GM12891 (cell line): ENCODE results near the gene RECQL.

Experiments
- DNase-seq: peaks from one replicate; pipeline ENCODE4 v3.0.0; 2011; ENCODE audit warnings: low spot score; ENCODE audit not compliant: insufficient read length
- FAIRE-seq: peaks from 2 replicates; lab custom pipeline; 2011; peaks lifted over from hg19 to GRCh38; lab: Jason Lieb, UNC
- PAX5 ChIP-seq: IDR thresholded peaks from 2 replicates; pipeline ENCODE4 v1.6.1; 2011; ENCODE audit warnings: low read length, moderate library complexity, mild to moderate bottlenecking; ENCODE audit not compliant: insufficient read depth, severe bottlenecking
- POLR2A ChIP-seq: IDR thresholded peaks from 2 replicates; pipeline ENCODE4 v1.6.1; 2011; ENCODE audit warnings: low read depth, low read length, control low read depth
- POLR2AphosphoS5 ChIP-seq: IDR thresholded peaks from 2 replicates; pipeline ENCODE4 v1.6.1; 2011; ENCODE audit warnings: low read depth, low read length, control low read depth
- POU2F2 ChIP-seq: IDR thresholded peaks from 2 replicates; pipeline ENCODE4 v1.6.1; 2011; ENCODE audit warnings: low read depth, mild to moderate bottlenecking, control low read depth, low read length, moderate library complexity
- SPI1 ChIP-seq: IDR thresholded peaks from 2 replicates; pipeline ENCODE4 v1.6.1; 2011; ENCODE audit warnings: low read depth, low read length, control low read depth
- TAF1 ChIP-seq: IDR thresholded peaks from 2 replicates; pipeline ENCODE4 v1.6.1; 2011; ENCODE audit warnings: low read depth, low read length, control low read depth

RECQL gene

GRCh38 chr12:21527451-21528180, 26.2 kb upstream of the RECQL start:
- DNase-seq, result peak; percentile 41
- FAIRE-seq, result peak; percentile 86
- TF ChIP-seq POLR2A (no peak), PAX5 (no peak), SPI1 (no peak), POU2F2 (no peak), TAF1 (no peak), POLR2AphosphoS5 (no peak)

GRCh38 chr12:21526721-21527345, 25.4 kb upstream of the RECQL start:
- DNase-seq (no peak), FAIRE-seq (no peak)
- no peak for TF ChIP-seq POU2F2
- no peak for TF ChIP-seq TAF1
- no peak for TF ChIP-seq PAX5
- no peak for TF ChIP-seq POLR2AphosphoS5
- no peak for TF ChIP-seq SPI1
- TF ChIP-seq POLR2A, result no peak

DNA sequence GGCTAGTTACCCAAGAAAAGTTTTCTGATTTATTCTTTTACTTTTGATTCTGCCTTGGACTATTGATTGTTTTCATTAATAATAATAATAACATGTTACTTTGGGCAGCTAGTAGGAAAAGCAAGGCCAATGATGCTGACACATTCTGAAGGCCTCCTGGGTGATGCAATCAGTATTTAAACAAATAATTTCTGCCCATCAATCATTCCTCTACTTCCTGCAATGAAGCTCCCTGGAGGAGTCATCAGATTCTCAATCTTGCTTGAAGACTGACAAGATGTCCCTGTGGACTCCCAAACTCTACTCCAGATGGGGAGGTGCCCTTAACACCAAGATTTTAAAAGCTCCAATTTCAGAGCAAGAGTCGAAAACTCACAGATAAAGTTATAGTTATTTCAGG, 24.6 kb upstream of the RECQL start, which contains the start of gene SPX:
SPX (plus strand) TSS at position 244 of the 400 bp plus-strand sequence. CDS start 177 bp downstream, outside the sequence.
- DNase-seq, result no peak
- no peak for FAIRE-seq

DNA sequence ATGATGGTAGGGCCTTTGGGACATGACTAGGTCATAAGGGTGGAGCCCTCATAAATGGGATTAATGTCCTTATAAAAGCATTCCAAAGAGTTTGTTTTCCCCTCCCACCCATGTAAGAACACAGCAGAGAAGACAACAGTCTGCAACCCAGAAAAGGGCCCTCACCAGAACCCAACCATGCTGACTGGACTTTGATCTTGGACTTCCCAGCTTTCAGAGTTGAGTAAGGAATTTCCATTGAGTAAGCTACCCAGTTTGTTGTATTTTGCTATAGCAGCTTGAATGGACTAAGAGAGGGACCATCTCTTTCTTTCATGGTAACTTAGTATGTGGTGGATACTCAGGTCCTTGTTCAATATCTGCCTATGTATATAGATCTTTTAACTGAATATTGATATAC, 21.7 kb upstream of the RECQL start:
- TF ChIP-seq POLR2AphosphoS5 (no peak), PAX5 (no peak), TAF1 (no peak), POLR2A (no peak), POU2F2 (no peak), SPI1 (no peak)
- no peak for FAIRE-seq
- DNase-seq, result no peak

More for the DNA sequence above, 24.6 kb upstream of the RECQL start, which contains the start of gene SPX:
- TF ChIP-seq POU2F2 (no peak), POLR2A (no peak), POLR2AphosphoS5 (no peak), SPI1 (no peak), TAF1 (no peak), PAX5 (no peak)

DNA sequence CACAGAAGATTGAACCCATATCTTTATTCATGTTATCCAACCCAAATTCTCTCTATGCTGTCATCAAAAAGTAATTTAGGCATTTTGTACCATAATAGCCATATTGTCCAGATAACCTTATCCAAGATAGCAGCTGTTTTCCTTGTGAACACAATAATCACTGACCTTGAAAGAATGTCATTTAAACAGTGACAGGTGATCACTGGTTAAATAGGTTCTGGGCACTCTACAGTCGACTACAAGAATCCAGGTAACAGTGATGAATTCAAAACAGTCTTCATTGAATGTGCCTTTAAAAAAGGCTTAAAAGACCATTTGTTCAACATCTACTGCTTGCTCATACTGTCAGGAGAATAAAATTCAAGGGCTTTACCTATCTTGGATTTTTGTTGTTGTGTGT, 20.1 kb upstream of the RECQL start:
- DNase-seq (no peak), FAIRE-seq (no peak)
- TF ChIP-seq POU2F2 (no peak), PAX5 (no peak), POLR2AphosphoS5 (no peak), POLR2A (no peak), TAF1 (no peak), SPI1 (no peak)

- no peak for DNase-seq
- TF ChIP-seq SPI1, result no peak
- TF ChIP-seq PAX5, result no peak
- no peak for FAIRE-seq
Observed at GRCh38 chr12:21518451-21518850, 17.0 kb upstream of the RECQL start.

GRCh38 chr12:21516281-21516680, 14.8 kb upstream of the RECQL start:
- no peak for FAIRE-seq
- DNase-seq, result no peak
- TF ChIP-seq POU2F2 (no peak), PAX5 (no peak), TAF1 (no peak), POLR2A (no peak), SPI1 (no peak)

DNA sequence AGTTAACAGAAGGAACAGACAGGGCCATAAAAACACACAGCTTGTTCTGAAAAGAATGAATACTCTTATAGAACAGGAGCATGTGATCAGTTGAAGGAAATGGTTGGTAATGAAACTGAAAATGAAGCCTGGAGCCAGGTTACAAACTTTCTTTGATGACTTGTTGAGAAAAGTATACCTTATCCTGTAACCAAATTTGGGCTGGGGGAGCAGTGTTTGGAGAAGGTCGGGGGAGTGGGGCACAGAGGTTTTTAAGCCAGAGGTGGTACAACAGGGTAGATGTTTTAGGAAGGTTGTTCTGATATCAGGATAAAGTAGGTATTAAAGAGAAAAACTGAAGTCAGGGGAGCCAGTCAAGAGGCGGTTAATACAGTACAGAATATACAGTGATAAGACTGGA, 8.3 kb upstream of the RECQL start:
- FAIRE-seq, result peak; percentile 54
- peak; percentile 9 for DNase-seq
- TF ChIP-seq POLR2AphosphoS5, result no peak
- TF ChIP-seq PAX5, result no peak
- no peak for TF ChIP-seq POU2F2
- TF ChIP-seq SPI1, result no peak
- no peak for TF ChIP-seq TAF1
- TF ChIP-seq POLR2A, result no peak

DNA sequence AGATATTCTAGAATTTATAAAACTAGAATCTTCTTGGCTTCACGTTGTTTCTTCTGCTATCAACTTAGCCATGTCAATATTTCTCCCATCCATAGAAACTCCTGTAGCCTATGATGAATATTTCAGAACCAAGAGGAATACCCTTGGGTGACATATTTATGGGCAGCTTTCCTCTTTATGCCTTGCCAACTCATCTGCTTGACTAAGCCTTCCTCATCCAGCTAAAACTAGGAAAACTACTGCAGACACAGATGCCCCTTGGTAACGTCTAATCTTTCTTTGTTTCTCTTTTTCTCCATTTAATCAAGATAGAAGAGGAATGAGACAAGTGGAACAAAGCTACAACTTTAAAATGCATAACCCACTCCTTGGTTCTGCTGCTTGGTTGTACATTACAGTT, 6.4 kb upstream of the RECQL start:
- FAIRE-seq (no peak), DNase-seq (no peak)
- TF ChIP-seq POLR2AphosphoS5 (no peak), POLR2A (no peak), POU2F2 (no peak), PAX5 (no peak), TAF1 (no peak), SPI1 (no peak)

- FAIRE-seq, result no peak
- DNase-seq, result no peak
- TF ChIP-seq PAX5 (no peak), POU2F2 (no peak), SPI1 (no peak), POLR2A (no peak), TAF1 (no peak), POLR2AphosphoS5 (no peak)
Observed at GRCh38 chr12:21505888-21506287, 4.5 kb upstream of the RECQL start.
